ENCODE measurements around the gene SEC61A1.

SEC61A1 gene

DNA sequence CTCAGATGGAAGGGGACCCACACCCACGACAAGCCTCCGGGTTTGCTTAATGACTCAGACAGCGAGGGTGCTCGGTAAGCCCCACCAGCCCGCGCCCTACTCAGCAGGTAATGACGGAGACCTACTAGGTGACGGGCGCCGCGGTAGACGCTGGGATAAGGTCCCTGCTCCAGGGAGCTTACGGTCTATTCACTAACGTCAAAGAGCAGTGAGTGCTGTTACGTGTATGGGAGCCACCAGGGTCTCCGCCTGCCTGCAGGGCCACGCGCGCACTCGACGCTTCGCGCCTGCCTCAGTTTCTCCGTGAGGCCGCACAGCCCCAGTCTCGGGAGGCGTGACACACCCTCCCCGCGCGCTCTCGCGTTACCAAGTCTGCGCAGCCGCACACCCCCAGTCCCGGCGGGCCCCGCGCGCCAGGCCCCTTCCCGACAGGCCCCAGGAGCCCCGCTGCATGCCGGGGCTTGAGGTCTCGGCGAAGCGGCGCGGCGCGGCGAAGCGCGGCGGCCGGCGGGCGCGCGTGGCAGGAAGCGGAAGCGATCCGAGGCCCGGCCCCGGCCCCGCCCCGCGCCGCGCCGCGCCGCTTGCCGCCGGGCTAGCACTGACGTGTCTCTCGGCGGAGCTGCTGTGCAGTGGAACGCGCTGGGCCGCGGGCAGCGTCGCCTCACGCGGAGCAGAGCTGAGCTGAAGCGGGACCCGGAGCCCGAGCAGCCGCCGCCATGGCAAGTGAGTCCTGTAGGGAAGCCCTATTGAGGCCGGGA, at the start of gene SEC61A1:
Gene SEC61A1 (plus strand): TSS at position 601 of the 758 bp plus-strand sequence. CDS start 116 bp downstream, at position 717.
- no peak for FAIRE-seq

DNA sequence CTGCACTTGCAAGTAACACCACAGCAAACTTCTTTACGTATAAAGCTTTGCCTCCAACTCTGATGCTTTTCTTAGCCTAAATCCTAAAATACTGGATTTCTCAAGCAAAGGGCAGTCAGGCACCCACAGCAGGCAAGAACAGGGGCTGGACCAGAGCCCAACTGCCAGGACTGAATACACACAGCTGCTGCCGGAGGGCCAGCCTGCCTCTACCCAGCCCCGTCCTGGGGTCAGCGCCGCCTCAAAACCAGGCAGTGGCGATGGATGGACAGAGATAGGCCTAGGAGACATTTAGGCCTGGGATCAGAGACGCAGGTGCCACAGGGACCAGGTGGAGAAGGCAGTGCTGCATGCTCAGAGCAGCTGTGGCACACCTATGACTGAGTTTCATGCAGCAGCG, 47.6 kb upstream of the SEC61A1 start:
- no peak for FAIRE-seq

DNA sequence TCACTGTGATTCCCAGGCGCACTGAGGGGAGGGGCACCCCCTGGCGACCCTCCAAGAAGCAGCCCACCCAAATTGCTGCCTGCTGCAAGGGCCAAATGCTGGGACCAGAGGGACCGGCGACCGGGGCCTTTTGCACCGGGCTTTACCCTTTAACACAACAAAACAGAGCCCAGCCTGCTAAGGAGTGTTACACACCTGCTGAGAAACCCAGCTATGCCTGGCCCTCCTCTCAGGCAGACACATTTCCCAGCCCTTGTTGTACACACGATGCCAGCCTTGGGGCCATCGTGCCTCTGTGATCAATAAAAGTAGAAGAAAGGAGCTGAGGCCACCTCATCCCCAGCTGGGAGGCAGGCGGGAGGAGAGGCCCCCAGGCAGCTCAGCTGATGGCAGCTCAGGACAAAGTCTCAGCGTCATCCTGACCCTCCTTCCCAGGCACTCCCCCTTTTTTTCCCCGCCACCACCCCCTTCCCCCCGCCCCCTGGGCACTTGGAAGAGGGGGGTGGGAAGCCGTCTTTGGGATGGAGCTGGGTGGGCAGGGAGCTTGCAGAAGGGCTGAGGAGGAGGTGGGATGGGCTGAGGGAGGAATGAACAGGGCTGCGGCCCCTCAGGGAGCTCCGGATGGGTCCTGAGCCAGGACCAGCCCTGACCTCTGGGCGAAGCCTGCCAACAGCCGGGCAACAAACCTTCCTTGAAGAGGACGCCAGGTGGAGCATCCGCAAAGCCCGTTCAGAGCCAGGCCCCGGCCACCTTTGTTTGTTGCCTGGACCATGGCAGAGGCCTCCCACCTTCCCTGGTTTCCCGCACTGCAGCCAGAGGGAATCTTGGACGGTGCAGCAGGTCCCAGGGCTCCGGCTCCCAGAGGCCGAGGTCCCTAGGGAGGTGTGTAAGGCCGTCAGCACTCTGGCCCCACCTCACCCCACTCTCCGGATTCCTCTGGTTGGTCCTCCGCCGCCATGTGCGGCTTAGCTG, 45.9 kb upstream of the SEC61A1 start:
- FAIRE-seq: no peak

DNA sequence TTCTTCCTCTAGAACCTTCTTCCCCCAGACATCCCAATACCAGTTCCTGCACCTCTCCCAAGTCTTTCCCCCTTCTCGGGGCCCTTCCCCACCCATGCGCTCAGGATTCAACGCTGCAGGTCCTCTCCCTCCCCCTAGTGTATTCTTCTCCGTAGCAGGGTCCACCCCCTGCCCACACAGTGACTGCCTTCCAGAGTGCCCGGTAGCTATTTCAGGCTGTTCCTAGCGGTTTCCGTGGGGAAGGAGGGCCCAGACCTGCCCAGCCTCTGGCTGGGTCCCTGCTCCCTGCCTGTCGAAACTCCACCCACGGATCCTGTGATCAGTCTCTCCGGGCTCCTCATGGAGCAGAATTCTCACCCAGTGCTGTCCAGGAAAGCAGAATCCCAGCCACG, 45.2 kb upstream of the SEC61A1 start:
- FAIRE-seq: no peak

DNA sequence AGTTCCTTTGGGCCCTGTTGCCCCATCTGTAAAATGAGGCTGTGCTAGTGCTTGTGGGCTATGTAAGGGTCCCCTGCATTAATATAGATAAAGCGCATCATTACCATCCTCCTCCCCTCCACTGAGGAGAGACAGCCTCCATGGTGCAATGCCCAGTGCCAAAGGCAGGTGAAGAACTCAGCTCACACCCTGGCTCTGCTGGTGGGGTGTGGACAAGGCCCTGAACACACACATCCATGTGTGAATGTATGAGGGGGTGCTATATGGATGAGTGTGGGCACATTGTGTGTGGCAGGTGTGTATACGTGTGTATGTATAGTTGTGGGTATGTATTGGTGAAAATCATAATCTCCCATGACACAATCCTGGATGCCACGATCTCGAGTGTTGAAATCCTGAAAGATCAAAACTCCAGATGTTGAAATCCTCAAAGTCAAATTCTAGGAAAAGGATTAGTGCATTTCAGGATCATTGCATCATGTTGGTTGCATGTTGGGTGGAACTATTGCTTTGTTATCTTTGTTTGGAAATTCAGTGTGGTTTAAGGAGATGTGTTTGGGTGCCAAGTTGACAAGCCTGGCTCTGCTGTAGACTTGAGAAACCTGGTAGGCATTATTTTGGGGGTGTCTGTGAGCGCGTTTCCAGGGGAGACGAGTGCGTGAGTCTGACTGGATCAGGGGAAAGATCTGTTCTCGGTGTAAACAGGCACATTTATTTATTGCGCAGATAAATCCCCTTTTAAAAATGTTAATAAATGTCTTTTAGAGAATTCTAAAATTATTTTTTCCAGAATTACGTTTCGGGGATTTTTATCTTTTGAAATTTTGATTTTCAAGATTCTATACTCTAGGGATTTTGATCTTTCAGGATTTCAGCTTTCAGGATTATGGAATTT, 42.0 kb upstream of the SEC61A1 start:
- FAIRE-seq: no peak

DNA sequence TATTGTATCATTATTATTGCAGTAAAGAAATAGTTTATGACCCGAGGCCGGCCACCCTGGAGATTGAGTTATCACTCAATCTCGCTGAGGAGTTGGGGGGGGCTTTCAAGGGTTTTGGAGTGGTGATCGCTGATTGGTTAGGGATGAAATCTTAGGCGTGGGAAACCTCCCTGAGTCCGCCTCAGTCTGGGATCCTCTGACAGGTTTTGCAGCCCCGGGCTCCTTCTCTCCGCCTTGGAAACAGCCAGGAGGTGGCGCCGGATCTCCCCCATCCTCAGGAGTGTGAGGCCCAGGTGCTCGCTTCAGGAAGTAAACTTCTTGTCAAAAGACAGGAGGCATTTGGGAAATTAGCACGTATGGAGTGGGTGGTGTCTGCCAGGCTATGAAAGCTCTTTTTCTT, 41.1 kb upstream of the SEC61A1 start:
- no peak for FAIRE-seq

DNA sequence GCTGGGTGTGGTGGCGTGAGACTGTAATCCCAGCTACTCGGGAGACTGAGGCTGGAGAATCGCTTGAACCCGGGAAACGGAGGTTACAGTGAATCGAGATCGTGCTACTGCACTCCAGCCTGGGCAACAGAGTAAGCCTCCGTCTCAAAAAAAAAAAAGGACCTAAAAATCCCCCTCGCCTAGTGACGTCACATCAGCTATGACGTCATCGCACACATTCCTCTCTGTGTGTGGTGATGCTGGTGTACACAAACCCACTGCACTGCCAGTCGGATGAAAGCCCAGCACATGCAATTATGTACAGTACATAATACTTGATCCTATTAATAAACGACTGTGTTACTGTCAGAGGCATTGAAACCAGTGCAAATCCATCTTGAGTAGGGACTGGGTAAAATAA, 40.2 kb upstream of the SEC61A1 start:
- FAIRE-seq: no peak

DNA sequence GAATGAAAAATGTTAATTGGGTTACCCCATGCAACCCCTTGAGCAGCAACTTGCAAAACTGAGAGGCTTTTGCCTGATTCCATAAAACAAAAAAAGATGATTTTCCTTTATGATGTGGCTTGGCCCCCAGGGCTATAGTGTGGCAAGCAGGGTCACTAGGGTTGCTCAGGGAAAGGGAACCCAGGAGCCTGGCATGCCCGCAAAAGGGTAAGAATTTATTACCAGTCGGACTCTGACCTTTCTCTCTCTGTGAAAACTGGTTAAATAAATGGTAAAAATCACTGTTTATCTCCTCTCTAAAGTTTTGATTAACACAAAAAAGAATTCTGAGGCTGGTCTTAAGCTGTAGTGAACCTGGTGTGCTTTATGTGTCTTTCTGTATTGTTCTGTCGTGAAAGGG, 37.7 kb upstream of the SEC61A1 start:
- no peak for FAIRE-seq

DNA sequence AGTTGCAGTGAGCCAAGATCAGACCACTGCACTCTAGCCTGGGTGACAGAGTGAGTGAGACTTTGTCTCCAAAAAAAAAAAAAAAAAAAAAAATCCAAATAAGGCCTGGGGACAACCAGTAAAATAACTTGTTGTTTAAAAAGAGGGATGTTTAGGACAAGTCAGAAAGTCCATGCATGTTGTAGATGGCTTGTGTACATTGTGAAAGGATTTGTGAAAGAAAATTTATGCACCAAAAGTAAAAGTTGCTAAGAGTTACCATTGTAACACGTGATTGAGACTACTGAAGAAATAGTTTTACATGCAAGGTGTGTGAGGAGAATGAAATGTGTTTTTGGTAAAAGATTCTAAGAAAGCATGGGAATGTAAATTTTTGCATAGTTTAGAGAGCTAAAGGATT, 35.7 kb upstream of the SEC61A1 start:
- no peak for FAIRE-seq

DNA sequence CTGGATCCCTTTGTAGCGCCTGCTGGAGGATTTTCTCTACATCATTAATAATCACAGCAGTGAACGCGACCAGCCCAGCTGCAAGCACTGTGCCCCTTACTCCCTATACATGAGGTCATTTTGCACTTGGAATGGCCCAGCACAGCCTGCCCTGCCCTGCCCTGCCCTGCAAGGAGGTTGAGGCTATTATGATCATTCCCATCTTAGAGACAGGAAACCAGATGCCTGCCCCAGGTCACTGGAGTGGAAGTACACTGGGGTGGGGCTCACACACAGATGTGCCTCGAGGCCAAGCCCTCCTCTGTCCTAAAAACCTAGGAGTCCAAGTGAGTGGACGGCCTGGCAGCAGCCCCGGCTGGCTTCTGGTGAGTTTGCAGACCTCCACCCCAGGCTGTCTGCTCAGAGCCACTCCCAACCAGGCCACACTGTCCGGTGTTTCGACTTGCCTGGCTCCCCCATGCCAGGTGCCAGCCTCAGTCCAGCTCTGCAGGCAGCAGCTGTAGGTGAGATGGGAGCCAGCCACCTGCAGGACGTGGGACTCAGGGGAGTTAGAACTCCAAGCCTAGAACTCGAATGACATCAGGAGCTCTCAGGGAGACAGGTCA, 30.4 kb upstream of the SEC61A1 start:
- no peak for FAIRE-seq

DNA sequence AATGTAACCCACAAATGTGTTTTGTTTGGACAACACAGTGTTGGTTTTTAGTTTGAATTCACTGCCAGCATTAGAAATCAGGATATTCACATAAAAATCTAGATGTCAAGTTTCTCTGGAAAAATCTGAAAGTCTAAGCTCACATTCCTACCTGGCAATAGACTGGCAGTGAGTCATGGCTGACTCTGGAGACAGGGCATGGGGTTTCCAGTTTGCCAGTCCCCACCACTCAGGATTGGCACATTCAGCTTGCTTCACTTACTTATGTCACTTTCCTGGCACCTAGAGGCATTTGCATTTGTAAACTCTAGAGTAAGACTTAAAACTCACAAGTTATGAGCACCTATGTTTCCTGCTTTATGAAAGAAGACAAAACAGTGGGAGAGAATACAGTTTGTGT, 19.1 kb upstream of the SEC61A1 start:
- FAIRE-seq: no peak

DNA sequence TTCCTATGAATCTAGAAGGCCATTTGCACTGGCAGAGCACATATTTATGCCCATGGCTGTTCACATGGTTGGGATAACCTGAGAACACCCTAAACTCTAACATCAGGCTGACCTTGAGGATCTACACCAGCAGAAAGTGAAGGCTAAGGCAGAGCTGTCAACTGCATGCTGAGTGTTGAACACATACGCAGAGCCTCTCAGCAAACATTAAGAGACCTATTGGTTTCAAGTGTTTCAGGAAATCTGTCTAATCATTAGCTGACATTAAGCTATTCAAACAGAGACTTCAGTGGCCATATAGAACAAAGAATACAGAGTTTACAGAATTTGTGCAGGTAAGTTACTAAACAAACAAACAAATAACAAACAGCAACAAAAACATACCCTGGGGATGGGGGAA, 16.1 kb upstream of the SEC61A1 start:
- FAIRE-seq: no peak

DNA sequence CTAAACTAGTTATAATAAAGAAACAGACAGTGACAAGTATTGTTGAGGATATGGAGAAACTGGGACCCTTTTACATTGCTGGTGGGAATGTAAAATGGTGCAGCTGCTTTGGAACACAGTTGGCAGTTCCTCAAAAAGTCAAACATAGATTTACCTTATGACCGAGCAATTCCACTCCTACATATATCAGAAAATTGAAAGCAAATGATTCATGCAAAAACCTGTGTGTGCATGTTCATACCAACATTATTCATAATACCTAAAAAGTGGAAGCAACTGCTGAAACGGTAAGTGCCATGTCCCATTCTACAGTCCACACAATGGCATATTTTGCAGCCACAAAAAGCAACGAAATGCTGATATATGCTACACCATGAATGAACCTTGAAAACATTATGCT, 12.2 kb upstream of the SEC61A1 start:
- FAIRE-seq: no peak

DNA sequence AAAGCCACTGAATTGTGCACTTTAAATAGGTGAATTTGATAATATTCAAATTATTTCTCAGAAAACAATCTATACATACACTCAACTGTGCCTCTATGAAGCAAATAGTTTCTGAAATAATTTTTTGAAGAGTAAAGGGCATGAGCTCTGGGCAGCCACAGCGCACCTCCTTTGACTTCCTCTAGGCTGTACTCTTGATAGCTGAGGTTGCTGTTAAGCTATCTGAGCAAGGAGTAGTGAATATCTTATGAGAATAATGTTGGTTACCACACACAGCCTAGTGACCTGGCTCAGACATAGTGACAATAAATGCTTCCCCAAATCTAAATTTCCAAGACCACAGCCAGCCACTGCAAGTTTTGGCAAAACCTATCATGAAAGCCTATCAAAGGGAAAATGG, 11.6 kb upstream of the SEC61A1 start:
- no peak for FAIRE-seq

DNA sequence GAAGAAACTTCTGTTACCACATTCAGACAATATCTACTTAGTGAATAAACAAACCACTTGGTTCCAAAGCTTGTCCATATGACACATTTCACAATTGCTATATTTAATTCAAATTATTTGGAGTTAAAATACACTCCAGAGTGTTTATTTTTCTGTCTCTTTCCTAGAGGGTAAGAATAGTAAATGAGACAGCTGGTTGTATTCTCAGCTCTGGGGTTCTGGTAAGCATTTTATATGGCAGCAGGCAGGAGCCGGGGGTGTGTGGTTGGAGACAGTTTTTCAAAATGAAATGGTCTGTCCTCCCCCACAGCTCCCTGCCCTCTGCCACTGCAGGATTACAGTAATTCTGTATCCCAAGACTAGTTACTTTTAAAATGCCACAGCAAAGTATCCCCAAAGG, 10.9 kb upstream of the SEC61A1 start:
- no peak for FAIRE-seq

DNA sequence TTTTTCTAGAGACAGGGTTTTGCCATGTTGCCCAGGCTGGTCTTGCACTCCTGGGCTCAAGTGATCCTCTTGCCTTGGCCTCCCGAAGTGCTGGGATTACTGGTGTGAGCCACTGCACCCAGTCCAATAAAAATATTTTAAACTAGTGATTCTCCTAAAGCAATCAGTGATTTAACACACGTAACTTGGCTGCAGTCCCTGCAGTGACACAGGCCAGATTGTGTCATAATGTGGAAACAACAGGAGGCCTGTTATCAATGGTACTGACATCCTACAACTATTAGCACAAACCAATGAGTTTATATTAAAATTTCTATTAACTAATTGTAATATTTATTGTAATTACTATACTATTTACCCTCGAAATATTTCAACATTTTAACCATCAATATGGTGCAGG, 1.6 kb upstream of the SEC61A1 start:
- no peak for FAIRE-seq

DNA sequence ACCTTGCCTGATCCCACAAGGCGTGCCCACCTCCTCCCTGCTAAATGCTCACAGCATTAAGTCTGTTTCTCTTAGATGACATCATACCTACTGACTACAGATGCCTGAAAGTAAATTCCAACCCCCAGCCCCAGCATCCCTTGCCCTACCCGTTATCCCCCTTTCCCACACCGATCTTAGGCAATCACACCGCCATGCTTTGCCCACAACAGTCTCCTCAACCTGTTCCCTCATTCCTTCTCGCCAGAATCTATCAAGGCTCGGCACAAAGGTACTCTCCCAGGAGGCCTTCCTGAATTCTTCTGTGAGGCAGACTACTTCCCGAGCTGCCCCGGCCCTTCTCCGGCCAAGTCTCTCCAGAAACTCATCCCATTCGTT, 789 bp upstream of the SEC61A1 start:
- no peak for FAIRE-seq

DNA sequence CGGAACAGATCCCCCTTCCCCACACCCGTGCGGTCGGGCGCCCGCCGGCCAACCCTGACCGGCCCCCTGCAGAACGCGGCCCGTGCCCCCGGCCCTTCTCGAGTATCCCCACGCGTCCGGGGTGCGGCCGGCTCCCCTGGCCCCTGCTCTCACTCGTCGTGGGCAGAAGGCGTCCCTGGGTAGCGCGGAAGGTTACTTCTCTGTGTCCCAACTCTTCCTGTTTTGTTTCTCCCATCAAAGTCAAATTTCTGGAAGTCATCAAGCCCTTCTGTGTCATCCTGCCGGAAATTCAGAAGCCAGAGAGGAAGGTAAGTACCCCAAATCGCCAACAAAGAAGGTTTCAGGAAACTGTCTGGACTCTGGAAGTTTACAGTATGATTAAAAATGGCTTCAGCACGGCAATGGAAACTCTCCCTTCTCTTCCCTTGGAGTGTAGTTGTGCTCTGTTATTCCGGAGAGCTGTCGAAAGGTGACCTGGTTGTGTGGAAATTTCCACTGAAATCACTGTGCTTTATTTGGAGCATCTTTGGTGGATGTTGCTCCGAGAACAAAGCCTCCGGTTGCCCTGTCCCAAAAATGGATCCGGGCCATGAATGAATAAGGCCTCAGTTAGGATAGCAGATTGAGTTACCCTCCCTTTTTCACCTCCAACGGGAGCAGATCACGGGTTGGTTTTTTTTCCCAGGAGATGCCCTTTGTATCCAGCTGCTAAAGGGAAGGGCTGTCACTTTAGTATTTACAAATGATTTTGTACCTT, 536 bp downstream of the SEC61A1 start:
- no peak for FAIRE-seq

DNA sequence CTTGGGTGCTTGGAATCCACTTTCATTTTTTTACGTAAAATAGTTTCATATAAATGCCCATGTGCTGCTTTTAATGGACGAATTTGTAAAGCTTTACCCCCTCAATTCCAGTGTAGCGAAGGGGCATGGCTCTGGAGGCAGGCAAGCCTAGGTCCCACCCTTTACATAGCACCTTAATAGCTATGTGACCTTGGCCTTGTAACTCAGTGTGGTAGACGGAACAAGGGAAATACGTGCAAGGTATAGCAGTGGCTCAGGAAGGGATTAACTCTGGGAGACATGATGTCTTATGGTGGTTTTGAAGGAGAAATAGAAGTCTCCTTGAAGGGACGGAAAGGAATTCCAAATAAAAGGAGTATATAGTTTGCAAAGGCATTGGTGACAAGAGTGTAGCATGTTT, 1.4 kb downstream of the SEC61A1 start:
- FAIRE-seq: no peak

DNA sequence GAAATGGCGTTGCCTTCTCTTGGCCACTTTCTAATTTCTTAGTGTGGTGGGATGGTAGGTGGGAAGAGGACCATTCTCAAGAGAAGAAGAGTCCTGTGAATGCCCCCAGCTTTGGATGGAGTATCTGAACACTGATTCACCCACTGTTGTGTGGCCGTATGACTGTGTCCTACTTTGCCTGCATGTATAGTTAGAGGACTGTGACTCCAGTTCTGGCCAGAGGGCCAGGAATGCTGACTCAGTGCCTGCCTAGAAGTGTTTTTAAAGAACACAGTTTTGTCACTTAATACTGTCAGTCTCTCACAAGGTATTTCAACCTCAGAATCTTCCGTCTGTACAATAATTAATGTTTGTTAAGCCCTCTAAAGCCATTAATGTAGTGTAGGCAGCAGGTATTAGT, 2.1 kb downstream of the SEC61A1 start:
- no peak for FAIRE-seq

DNA sequence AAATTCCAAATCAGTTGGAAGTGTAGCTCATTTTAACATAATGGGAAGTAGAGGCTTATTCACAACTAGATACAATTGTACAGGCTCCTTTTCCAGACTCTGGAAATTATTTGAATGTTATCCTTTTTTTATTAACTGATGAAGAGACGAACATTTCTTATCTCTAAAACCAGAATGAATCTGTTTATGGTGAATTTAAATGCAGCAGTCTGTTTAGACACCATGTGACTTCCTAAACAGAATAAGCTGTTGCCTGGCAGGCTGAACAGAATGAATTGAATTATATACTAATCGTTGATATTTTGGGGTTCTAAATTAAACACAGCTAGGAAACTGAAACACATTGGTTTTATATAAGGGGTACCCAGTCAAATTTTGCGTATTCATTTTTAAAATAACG, 4.0 kb downstream of the SEC61A1 start:
- no peak for FAIRE-seq

Measured in A204.1 (cell line).